Lung microvascular endothelial cell (primary cell): Measurements from ENCODE around the gene CNTFR. TPM values are rescaled to one million over a fixed set of nuclear protein-coding genes. Genes with fewer than 3 reads are reported as not detected.

Experiments used
- DNase-seq, 2 donors: peaks; one replicate each; pipeline versions ENCODE4 v3.0.0 to v3.0.0-alpha.2; 2010; ENCODE audit warnings: low read depth in 2 of 2
- total RNA-seq: library from RNA; depleted of rRNA; stranded (reverse); fragments of >200 nt; gene quantifications from 2 replicates; pipeline ENCODE4 v1.2.1, GENCODE V29; 2014

CNTFR gene
- total RNA-seq, 1 donor from 2014 or later = not detected

GRCh38 chr9:34620061-34620994 lies 30.8 kb upstream of the CNTFR start, which contains the start of gene DCTN3:
Gene DCTN3 (minus strand): TSS chr9:34620495. CDS start chr9:34620464, 31 bp downstream.
- DNase-seq = peak; percentile 95 to 96

- DNase-seq = no peak
These were observed 25.6 kb upstream of the CNTFR start for GRCh38 chr9:34615132-34615531.

GRCh38 chr9:34612788-34613390 lies 23.4 kb upstream of the CNTFR start:
- peak; percentile 78 to 82 for DNase-seq

DNA sequence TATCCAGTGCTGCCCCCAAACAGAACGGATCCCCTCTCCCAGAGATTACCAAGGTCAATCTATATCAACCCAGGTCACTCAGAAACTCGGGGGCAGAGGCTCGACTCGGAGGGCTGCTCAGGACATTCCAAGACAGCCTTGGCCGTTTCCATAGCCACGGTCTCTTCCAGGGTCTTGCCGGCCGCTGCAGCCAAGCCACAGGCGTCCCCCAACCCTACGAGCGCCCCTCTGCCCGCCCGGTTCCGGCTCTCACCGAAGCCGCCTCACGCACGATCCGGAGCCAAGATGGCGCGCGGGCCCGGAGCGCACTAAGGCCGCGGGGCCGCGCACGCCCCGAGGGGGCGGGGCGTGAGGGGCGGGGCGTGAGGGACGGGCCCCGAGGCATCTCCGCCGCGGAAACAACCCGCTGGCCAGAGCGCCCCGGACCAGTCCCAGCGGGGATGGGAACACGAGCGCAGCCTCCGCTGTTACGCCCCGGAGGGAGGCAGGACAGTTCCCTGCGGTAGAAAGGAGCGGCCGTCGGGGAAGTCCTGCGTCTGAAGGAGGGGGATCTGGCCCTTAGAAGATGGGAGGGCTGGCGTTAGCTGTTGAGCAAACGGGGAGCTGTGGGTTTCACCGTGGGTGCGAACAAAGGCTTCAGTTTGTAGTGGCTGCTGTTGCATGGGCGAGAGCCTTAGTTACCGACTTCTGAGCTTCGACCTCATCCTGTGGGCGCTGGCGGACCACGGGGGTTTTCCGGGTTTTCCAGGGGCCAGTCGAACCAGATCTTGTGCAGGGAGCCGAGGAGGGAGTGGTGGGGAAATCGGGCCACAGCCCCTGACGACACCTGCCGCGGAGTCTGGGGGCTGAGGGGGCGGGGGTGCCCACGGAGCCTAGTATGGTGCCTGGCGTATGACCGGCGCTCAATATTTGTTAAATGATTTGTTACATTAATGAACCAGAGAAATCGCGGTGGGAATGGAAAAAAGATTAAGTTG lies 22.6 kb upstream of the CNTFR start, which contains the start of gene RPP25L:
Gene RPP25L, minus strand, starts transcription at position 287 of the 977 bp plus-strand sequence. CDS start 801 bp downstream, outside the sequence.
- peak; percentile 86 to 88 for DNase-seq

GRCh38 chr9:34611251-34611810 lies 21.8 kb upstream of the CNTFR start:
- DNase-seq = no peak

DNA sequence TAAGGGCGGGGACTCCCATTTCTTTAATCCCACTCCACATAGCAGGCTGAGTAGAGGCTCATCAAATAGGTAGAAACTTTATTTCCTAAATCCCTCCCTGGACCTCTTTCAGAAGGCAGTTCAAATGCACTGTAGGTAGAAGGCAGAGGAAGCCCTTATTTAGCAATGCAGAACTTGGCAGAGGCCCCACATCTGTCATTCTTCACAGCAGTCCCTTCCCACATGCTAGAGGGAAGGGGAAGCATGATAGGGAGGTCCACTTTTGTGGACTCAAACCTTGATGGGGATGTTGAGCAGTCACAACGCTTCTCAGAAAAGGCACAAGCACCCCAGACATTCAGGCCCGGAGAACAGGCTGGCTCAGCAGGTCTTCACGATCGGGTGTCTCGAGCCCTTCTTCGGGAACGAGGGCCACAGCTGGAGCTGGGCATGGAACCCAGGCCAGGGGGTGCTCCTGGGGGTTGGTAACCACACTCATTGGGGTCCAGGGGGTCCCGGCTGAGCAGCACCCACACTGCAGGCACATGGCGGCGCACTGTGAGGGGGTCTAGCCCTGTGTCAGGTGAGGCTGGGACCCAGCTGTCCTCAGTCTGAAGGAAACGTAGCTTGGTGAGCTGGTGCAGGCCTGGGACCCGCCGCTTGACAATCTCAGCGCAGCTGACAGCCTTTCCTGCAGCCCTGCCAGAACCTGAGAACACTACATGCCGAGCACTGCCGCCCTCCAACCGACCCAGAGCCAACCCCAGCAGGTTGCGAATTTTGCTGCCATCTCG lies 21.1 kb upstream of the CNTFR start:
- DNase-seq = no peak

- DNase-seq = no peak
These were observed 17.8 kb upstream of the CNTFR start for GRCh38 chr9:34607331-34607730.

- no peak for DNase-seq
These were observed 17.4 kb upstream of the CNTFR start for GRCh38 chr9:34606905-34607304.

GRCh38 chr9:34606190-34606589 lies 16.7 kb upstream of the CNTFR start:
- DNase-seq = no peak

DNA sequence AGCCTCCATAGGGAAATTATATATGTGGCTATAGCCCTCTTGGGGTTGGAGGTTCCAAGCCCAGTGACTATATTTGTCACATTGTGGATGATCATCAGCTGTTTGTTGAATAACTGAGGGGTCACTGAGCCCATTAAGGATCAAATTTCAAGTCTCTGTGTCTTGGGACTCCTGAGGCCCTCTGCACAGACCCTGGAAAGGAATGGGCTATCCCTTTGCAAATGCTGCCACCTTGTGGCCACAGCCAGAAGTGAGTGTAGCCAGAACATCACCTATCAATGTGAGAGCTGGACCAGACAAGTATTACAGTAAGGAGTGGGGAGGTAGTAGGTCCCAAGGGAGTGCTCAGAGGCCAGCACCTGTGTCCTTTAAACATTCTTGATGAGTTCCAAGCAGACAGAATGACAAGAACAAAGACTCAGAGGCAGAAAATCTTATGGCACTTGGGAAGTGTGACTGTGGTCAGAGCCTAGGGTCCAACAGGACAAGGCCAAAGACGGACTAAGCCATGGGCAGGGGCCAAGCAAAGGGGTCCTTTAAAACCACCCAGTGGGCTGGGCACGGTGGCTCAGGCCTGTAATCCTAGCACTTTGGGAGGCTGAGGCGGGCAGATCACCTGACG lies 14.2 kb upstream of the CNTFR start:
- peak; percentile 73 to 74 for DNase-seq

GRCh38 chr9:34601937-34602573 lies 12.5 kb upstream of the CNTFR start:
- DNase-seq = no peak

- no peak for DNase-seq
These were observed 11.4 kb upstream of the CNTFR start for GRCh38 chr9:34600908-34601307.

DNA sequence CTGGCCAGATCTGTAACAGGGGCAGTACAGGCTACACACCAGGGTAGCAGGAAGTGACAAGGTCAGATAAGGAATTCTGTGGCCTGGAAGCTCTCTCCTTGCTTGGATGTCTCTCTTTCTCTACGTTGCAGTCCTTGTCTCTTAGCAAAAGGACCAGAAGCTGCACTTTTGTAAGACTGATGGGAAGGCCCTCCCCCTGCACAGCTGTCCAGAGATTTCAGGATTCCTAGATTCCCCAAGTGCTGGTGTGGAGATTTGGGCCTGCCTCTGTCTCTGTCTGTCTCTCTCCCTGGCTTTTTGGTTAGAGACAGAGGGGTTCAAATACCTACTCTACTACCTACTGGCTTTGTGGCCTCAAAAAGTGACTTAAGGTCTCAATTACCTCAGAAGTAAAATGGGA lies 10.0 kb upstream of the CNTFR start:
- no peak for DNase-seq

DNA sequence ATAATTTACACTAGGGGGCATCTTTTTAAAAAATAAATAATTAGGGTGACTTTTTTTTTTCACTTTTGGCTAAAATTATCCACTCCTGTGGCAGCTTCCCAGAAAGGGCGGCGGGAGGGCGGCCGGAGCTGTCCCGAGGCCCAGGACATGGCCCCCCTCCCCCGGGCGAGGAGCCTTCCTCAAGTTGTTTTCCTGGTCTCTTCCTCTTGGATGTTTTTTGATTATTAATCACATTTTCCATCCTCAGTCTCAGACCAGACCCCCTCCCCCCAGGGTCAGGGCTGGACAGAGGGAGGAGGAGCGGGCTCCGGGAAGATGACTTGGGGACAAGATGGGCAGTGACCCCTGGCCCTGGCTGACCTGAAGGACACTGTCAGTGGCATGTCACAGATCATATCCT lies 4.7 kb upstream of the CNTFR start:
- DNase-seq = no peak

DNA sequence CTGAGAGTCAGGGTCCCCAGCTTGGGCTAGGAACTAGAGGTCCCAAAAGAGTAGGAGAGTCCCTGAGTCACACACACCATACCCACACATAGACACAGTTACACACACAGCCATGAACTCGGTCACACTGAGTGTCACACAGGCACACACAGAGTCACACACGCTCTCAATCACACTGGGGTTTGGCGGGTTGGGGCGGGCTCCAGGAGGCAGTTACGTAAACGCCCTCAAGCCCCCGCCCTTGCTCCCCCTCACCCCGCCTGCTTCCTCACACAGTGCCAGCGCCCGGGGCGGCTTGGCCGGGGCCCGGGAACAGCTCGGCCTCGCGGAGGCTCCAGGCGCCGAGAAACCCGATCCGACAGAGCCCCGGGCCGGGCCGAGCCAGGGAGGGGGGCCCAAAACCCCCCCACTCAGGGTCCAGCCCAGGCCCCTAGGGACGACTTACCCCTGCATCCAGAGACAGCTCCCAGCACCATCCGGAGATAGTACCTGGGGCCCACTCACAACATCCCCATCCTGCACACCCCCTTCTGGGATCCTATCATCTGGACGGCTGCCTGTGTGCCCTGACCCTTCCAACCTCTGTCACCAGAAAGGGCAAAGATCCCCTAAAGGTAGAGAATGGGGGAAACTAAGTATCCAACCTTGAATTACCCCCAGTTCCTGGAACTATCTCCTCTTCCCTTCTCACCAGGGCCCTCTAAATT lies 3.5 kb upstream of the CNTFR start:
- DNase-seq = no peak

- DNase-seq = no peak
These were observed 2.7 kb upstream of the CNTFR start for GRCh38 chr9:34591917-34592866.

DNA sequence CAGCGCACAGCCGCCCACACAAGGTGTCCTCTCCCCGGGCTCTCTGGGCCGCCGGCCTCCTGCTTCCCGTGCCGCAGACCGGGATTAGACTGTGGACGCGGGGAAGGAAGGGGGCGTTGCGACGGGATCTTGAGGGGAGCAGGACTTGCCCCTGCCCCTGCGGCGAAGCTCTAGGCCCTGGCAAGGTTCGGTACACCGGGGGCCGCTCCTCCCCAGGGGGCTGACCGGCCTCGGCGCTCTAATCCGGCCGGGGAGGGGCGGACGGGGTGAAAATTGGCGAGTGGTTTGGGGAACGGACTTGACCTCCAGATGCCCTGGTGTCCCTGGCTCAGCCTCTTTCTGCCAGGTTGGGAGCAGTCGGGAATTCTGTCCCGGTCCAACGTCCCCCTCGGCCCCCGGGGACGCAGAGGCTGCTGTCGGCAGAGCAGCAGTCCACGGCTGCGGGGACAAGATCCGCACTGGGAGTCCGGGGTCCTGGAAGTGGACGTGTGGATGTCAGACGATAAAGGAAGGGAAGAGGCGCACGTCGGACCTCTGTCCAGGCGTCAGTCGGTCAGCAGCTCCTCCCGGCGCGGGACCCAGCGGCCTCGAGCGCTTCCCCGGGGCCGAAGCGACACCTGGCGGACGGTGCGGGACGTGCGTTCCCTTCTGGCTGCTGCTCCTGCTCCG lies 1.9 kb upstream of the CNTFR start:
- DNase-seq = peak; percentile 82 to 88
